HEK293T (cell line): ENCODE measurements around the gene IRAK1.

Source experiments
- CTCF ChIA-PET: fragments of 350-600 bp; formaldehyde crosslinking; extraction: SDS; loops from one replicate; lab custom pipeline; 2021; ENCODE audit warnings: antibody characterized with exemption, inconsistent platforms; lab: Yijun Ruan, JAX
- POLR2A ChIA-PET: fragments of 350-600 bp; formaldehyde crosslinking; extraction: SDS; loops from one replicate; lab custom pipeline; 2020; ENCODE audit warnings: antibody characterized with exemption, inconsistent platforms; lab: Yijun Ruan, JAX
- DNase-seq: peaks from one replicate; pipeline ENCODE4 v3.0.0; 2012; ENCODE audit warnings: mixed read lengths; ENCODE audit errors: extremely low spot score
- ARNT ChIP-seq: fragments of 450-650 bp; IDR thresholded peaks from 2 replicates; pipeline ENCODE4 v1.6.1; 2017; ENCODE audit warnings: mild to moderate bottlenecking
- BHLHE40 ChIP-seq: fragments of 450-650 bp; IDR thresholded peaks from 2 replicates; pipeline ENCODE4 v1.6.1; 2016; ENCODE audit warnings: mild to moderate bottlenecking, moderate library complexity, borderline replicate concordance
- CTBP1 ChIP-seq: fragments of 450-650 bp; IDR thresholded peaks from 2 replicates; pipeline ENCODE4 v1.6.1; 2016; ENCODE audit warnings: borderline replicate concordance
- ELF4 ChIP-seq: fragments of 450-650 bp; IDR thresholded peaks from 2 replicates; pipeline ENCODE4 v1.6.1; 2017; ENCODE audit warnings: antibody characterized with exemption
- FOXA1 ChIP-seq: fragments of 450-650 bp; IDR thresholded peaks from 2 replicates; pipeline ENCODE4 v1.6.1; 2016; ENCODE audit warnings: mild to moderate bottlenecking
- FOXK2 ChIP-seq: fragments of 450-650 bp; IDR thresholded peaks from 2 replicates; pipeline ENCODE4 v1.6.1; 2016; ENCODE audit warnings: mild to moderate bottlenecking
- FOXM1 ChIP-seq: fragments of 450-650 bp; IDR thresholded peaks from 2 replicates; pipeline ENCODE4 v1.6.1; 2017; ENCODE audit warnings: mild to moderate bottlenecking, borderline replicate concordance
- HDGF ChIP-seq: fragments of 450-650 bp; IDR thresholded peaks from 2 replicates; pipeline ENCODE4 v1.6.1; 2017; ENCODE audit warnings: antibody characterized with exemption, borderline replicate concordance
- L3MBTL2 ChIP-seq: fragments of 450-650 bp; conservative IDR thresholded peaks from 2 replicates; pipeline ENCODE4 v1.6.1; 2016; ENCODE audit warnings: mild to moderate bottlenecking
- LEF1 ChIP-seq: fragments of 450-650 bp; IDR thresholded peaks from 2 replicates; pipeline ENCODE4 v1.6.1; 2017; ENCODE audit warnings: mild to moderate bottlenecking, borderline replicate concordance
- NFRKB ChIP-seq: fragments of 450-650 bp; IDR thresholded peaks from 2 replicates; pipeline ENCODE4 v1.6.1; 2016; ENCODE audit warnings: mild to moderate bottlenecking, moderate library complexity
- PKNOX1 ChIP-seq: fragments of 450-650 bp; IDR thresholded peaks from 2 replicates; pipeline ENCODE4 v1.6.1; 2016
- SP1 ChIP-seq: fragments of 450-650 bp; IDR thresholded peaks from 2 replicates; pipeline ENCODE4 v1.6.1; 2017
- SUZ12 ChIP-seq: fragments of 450-650 bp; IDR thresholded peaks from 2 replicates; pipeline ENCODE4 v1.6.1; 2016; ENCODE audit warnings: mild to moderate bottlenecking
- TARDBP ChIP-seq: fragments of 450-650 bp; IDR thresholded peaks from 2 replicates; pipeline ENCODE4 v1.6.1; 2016
- ZNF384 ChIP-seq: fragments of 450-650 bp; IDR thresholded peaks from 2 replicates; pipeline ENCODE4 v1.6.1; 2016

The IRAK1 gene

GRCh38 chrX:154040863-154041262 is 21.2 kb upstream of the IRAK1 start:
- ChIA-PET CTCF (no interaction called here), POLR2A (interaction anchor here (1.0 to 1.4 kb wide), 2 partner anchors 13 to 70 kb away, joined by 3 read pairs; partner anchors contain the start of gene HCFC1)
- DNase-seq = no peak
- TF ChIP-seq SP1 = no peak
- TF ChIP-seq LEF1 = no peak
- no peak for TF ChIP-seq ARNT
- no peak for TF ChIP-seq FOXK2
- TF ChIP-seq FOXA1 = no peak
- no peak for TF ChIP-seq BHLHE40
- TF ChIP-seq ZNF384 = no peak
- no peak for TF ChIP-seq NFRKB
- no peak for TF ChIP-seq HDGF
- TF ChIP-seq ELF4 = no peak
- TF ChIP-seq L3MBTL2 = no peak
- no peak for TF ChIP-seq PKNOX1
- TF ChIP-seq CTBP1 = no peak
- no peak for TF ChIP-seq TARDBP

GRCh38 chrX:154040307-154040756 is 20.6 kb upstream of the IRAK1 start:
- DNase-seq = no peak
- POLR2A ChIA-PET = interaction anchor here (0.8 to 1.4 kb wide), 5 partner anchors 12 to 69 kb away, joined by 3 to 4 read pairs (median 3); partner anchors contain the start of genes HCFC1 and MECP2
- CTCF ChIA-PET = no interaction called here
- TF ChIP-seq ZNF384 (no peak), TARDBP (no peak), ELF4 (no peak), NFRKB (no peak), HDGF (no peak), BHLHE40 (no peak), ARNT (no peak), FOXA1 (no peak), L3MBTL2 (no peak), CTBP1 (no peak), PKNOX1 (no peak), SP1 (no peak), FOXM1 (no peak), FOXK2 (no peak), LEF1 (no peak), SUZ12 (no peak)

- DNase-seq = no peak
- TF ChIP-seq FOXA1 = no peak
- no peak for TF ChIP-seq FOXK2
- no peak for TF ChIP-seq CTBP1
- TF ChIP-seq TARDBP = no peak
- no peak for TF ChIP-seq ELF4
- TF ChIP-seq LEF1 = no peak
- ChIA-PET POLR2A (interaction anchor here (0.8 to 1.0 kb wide), 3 partner anchors 18 to 58 kb away, joined by 3 to 4 read pairs (median 4); partner anchors contain the start of gene MECP2), CTCF (no interaction called here)
Measured at GRCh38 chrX:154039577-154039976, 19.9 kb upstream of the IRAK1 start.

GRCh38 chrX:154038656-154039055 is 19.0 kb upstream of the IRAK1 start:
- TF ChIP-seq FOXA1 = no peak
- no peak for TF ChIP-seq CTBP1
- TF ChIP-seq ELF4 = no peak
- no peak for TF ChIP-seq SUZ12
- TF ChIP-seq LEF1 = no peak
- no peak for TF ChIP-seq HDGF
- TF ChIP-seq L3MBTL2 = no peak
- TF ChIP-seq ZNF384 = no peak
- TF ChIP-seq BHLHE40 = no peak
- ChIA-PET POLR2A (no interaction called here), CTCF (no interaction called here)
- no peak for DNase-seq

GRCh38 chrX:154037754-154038153 is 18.1 kb upstream of the IRAK1 start:
- no peak for DNase-seq
- ChIA-PET POLR2A (no interaction called here), CTCF (interaction anchor here (1.2 kb wide), 1 partner anchor 25 kb away, joined by 4 read pairs; no protein-coding TSS in a partner anchor)
- TF ChIP-seq ELF4 (no peak), ARNT (no peak), CTBP1 (no peak), LEF1 (no peak), L3MBTL2 (no peak)

GRCh38 chrX:154036513-154036912 is 16.8 kb upstream of the IRAK1 start:
- ChIA-PET POLR2A (no interaction called here), CTCF (no interaction called here)
- no peak for TF ChIP-seq SUZ12
- TF ChIP-seq PKNOX1 = no peak
- no peak for TF ChIP-seq NFRKB
- no peak for TF ChIP-seq ELF4
- TF ChIP-seq BHLHE40 = no peak
- TF ChIP-seq FOXA1 = no peak
- TF ChIP-seq CTBP1 = no peak
- no peak for TF ChIP-seq LEF1
- TF ChIP-seq TARDBP = no peak
- no peak for TF ChIP-seq ARNT
- TF ChIP-seq L3MBTL2 = no peak
- TF ChIP-seq ZNF384 = no peak
- no peak for TF ChIP-seq FOXM1
- TF ChIP-seq FOXK2 = no peak
- no peak for TF ChIP-seq SP1
- no peak for TF ChIP-seq HDGF
- no peak for DNase-seq
